Measurements from ENCODE around the gene CORO7. TPM values are rescaled to one million over a fixed set of nuclear protein-coding genes. Genes with fewer than 3 reads are reported as not detected.

The CORO7 gene
- polyA plus RNA-seq, 1 experiment, result 13.8 TPM

GRCh38 chr16:4455951-4456350 is 39.6 kb upstream of the CORO7 start:
- CTCF ChIA-PET, result no interaction called here
- DNase-seq (ENCODE audit: low read depth), result no peak

GRCh38 chr16:4455081-4455480 is 38.7 kb upstream of the CORO7 start:
- DNase-seq (ENCODE audit: low read depth), result no peak
- Histone ChIP-seq H3K36me3 (ENCODE audit: control insufficient read depth, insufficient read depth, low read length) (peaks cover 22% of the 10 kb centered on the region), H3K27me3 (ENCODE audit: control insufficient read depth, insufficient read depth, low read length) (no peaks in the 10 kb centered on the region), H3K4me3 (ENCODE audit: low read depth, low read length) (no peak overlapping the region)
- ChIA-PET CTCF (no interaction called here), POLR2A (no interaction called here)
- TF ChIP-seq, protein P1, sequence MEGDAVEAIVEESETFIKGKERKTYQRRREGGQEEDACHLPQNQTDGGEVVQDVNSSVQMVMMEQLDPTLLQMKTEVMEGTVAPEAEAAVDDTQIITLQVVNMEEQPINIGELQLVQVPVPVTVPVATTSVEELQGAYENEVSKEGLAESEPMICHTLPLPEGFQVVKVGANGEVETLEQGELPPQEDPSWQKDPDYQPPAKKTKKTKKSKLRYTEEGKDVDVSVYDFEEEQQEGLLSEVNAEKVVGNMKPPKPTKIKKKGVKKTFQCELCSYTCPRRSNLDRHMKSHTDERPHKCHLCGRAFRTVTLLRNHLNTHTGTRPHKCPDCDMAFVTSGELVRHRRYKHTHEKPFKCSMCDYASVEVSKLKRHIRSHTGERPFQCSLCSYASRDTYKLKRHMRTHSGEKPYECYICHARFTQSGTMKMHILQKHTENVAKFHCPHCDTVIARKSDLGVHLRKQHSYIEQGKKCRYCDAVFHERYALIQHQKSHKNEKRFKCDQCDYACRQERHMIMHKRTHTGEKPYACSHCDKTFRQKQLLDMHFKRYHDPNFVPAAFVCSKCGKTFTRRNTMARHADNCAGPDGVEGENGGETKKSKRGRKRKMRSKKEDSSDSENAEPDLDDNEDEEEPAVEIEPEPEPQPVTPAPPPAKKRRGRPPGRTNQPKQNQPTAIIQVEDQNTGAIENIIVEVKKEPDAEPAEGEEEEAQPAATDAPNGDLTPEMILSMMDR (IDR thresholded peaks at IDR 0.05; ENCODE audit: insufficient read depth, low read depth, low read length), result no peak

More at GRCh38 chr16:4455951-4456350, 39.6 kb upstream of the CORO7 start:
- POLR2A ChIA-PET, result no interaction called here
- peaks cover 16% of the 10 kb centered on the region for H3K36me3 ChIP-seq (ENCODE audit: control insufficient read depth, insufficient read depth, low read length)
- TF ChIP-seq, protein P1 (IDR thresholded peaks at IDR 0.05; ENCODE audit: insufficient read depth, low read depth, low read length), result no peak
- H3K27me3 ChIP-seq (ENCODE audit: control insufficient read depth, insufficient read depth, low read length), result no peaks in the 10 kb centered on the region
- no peak overlapping the region for H3K4me3 ChIP-seq (ENCODE audit: low read depth, low read length)

DNA sequence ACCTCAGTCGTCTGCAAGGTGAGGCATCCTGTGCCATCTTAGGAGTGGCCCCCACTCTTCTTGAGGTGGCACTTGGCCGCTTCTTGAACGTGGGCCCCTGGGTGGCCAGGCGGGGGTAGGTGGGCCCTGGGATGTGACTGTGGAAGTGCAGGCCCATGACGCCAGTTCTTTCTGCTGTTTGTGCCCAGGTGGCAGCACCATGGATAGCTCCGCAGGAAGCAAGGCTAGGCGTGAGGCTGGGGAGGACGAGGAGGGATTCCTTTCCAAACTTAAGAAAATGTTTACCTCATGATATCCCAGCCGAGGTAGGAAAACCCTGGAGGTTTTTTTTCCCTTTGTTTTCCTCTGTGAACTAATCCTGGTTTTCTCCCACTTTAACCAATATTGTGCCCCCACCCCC is 38.2 kb upstream of the CORO7 start:
- TF ChIP-seq, protein P1 (IDR thresholded peaks at IDR 0.05; ENCODE audit: insufficient read depth, low read depth, low read length), result no peak
- ChIA-PET POLR2A (no interaction called here), CTCF (no interaction called here)
- Histone ChIP-seq H3K27me3 (ENCODE audit: control insufficient read depth, insufficient read depth, low read length) (no peaks in the 10 kb centered on the region), H3K4me3 (ENCODE audit: low read depth, low read length) (no peak overlapping the region), H3K36me3 (ENCODE audit: control insufficient read depth, insufficient read depth, low read length) (peaks cover 23% of the 10 kb centered on the region)
- DNase-seq (ENCODE audit: low read depth), result no peak

DNA sequence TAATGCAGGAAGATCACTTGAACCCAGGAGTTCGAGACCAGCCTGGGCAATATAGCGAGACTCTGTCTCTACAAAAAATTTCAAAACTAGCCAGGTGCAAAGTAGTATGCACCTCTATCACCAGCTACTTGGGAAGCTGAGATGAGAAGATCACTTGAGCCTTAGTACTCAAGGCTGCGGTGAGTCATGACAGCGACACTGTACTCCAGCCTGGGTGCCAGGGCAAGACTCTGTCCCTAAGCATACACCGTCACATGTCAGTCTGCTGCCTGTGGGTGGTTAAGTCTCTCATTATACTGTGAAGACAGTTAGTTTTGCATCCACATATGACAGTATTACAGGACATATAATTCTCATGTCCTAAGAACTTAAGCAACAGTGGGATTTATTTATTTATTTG is 36.3 kb upstream of the CORO7 start:
- peaks cover 25% of the 10 kb centered on the region for H3K36me3 ChIP-seq (ENCODE audit: control insufficient read depth, insufficient read depth, low read length)
- no peak overlapping the region for H3K4me3 ChIP-seq (ENCODE audit: low read depth, low read length)
- POLR2A ChIA-PET, result no interaction called here
- TF ChIP-seq, protein P1 (IDR thresholded peaks at IDR 0.05; ENCODE audit: insufficient read depth, low read depth, low read length), result no peak
- CTCF ChIA-PET, result no interaction called here
- no peak for DNase-seq (ENCODE audit: low read depth)
- H3K27me3 ChIP-seq (ENCODE audit: control insufficient read depth, insufficient read depth, low read length), result no peaks in the 10 kb centered on the region

DNA sequence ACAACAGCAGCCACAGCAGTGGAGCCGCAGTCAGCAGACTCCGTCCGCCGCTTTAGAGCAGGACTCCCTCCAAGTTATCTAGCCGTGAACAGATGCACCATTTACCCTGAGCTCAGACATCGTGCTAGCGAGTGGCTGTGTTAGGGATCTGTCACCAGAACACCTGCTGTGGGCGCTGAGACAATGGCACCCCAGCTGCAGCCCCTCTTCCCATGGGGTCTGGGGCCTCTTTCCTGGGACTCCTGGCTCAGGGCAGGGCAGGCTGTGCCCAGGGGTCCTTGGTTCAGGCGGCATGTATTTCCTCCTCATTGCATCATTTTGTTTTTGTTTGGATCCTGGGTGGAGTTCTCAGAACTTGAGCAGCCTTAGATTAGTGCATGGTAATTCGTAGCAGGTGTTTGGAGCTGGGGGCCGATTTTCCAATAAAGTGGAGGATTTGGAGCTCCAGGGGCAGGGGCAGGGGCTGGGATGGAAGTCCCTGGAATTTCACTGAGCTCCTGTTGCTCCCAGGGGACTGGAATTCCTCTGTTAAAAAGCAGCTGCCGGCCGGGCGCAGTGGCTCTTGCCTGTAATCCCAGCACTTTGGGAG is 34.6 kb upstream of the CORO7 start:
- CTCF ChIA-PET, result interaction anchor here (1.4 kb wide), 2 partner anchors 9 to 22 kb away, joined by 3 to 4 read pairs; no protein-coding TSS in a partner anchor
- TF ChIP-seq, protein P1 (IDR thresholded peaks at IDR 0.05; ENCODE audit: insufficient read depth, low read depth, low read length), result no peak
- no peak for DNase-seq (ENCODE audit: low read depth)
- POLR2A ChIA-PET, result no interaction called here
- Histone ChIP-seq H3K36me3 (ENCODE audit: control insufficient read depth, insufficient read depth, low read length) (peaks cover 32% of the 10 kb centered on the region), H3K27me3 (ENCODE audit: control insufficient read depth, insufficient read depth, low read length) (no peaks in the 10 kb centered on the region), H3K4me3 (ENCODE audit: low read depth, low read length) (no peak overlapping the region)
